Activated naive CD8-positive, alpha-beta T cell treated with anti-CD3 and anti-CD28 coated beads, Interleukin-2, amount 50 U/mL, for 16 hours (primary cell): ENCODE results near the gene CCM2L.
"Not testable (repeated sequence)": the region's sequence is repeated elsewhere in the genome, so short reads cannot be mapped to it uniquely, and the experiment has no call there.

Source experiments
- DNase-seq: peaks from one replicate; pipeline ENCODE4 v3.0.0-alpha.2; 2020; ENCODE audit warnings: low read depth, low spot score

CCM2L gene

DNA sequence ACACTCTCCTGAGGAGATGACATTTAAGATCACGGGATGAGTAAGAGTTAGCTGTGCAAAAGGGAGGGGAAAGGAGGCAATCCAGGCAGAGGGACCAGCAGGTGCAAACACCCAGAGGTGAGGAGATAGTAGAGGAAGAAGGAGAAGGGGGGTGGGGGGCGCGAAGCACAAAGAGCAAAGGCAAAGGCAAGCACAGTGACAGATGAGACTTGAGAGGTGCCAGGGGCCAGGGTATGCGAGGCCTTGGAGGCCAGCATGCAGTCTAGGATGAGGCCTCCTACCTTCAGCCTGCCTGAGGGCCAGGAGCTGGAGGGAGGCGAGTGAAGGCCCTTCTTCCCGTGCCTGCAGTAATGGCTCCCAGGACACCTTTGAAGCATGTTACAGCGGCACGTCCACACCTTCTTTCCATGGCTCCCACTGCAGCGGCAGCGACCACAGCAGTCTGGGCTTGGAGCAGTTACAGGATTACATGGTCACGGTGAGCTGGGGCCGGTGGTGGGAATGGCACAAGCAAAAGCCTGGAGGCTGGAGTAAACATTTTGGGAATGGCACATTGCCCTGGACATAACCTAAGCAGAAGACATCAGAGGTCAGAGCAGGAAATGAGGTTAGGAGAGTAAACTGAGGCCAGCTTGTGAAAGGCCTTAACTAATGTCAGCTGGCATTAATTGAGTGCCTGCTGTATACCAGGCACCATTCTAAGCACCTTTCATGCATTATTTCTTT is 18.6 kb downstream of the CCM2L start:
- no peak for DNase-seq

GRCh38 chr20:32029561-32029960 is 19.3 kb downstream of the CCM2L start:
- no peak for DNase-seq

DNA sequence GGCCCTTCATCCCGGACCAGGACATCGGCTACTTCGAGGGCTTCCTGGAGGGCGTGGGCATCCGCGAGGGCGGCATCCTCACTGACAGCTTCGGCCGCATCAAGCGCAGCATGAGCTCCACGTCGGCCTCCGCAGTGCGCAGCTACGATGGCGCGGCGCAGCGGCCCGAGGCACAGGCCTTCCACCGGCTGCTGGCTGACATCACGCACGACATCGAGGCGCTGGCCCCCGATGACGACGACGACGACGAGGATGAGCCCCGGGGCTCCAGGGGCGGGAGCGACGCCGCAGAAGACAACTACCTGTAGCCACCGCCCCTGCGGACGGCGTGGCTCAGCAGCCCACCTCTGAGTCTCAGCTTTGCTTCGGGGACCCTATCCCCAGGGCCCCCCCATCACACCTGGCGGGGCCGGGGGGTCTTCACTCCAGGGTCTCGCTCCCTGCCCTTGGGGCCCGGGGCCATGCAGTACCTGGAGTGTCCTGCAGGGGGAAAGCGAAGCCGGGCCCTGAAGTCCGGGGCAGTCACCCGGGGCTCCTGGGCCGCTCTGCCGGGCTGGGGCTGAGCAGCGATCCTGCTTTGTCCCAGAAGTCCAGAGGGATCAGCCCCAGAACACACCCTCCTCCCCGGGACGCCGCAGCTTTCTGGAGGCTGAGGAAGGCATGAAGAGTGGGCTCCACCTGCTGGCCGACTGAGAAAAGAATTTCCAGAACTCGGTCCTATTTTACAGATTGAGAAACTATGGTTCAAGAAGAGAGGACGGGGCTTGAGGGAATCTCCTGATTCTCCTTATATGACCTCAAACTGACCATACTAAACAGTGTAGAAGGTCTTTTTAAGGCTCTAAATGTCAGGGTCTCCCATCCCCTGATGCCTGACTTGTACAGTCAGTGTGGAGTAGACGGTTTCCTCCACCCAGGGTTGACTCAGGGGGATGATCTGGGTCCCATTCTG is 21.0 kb downstream of the CCM2L start:
- no peak for DNase-seq

DNA sequence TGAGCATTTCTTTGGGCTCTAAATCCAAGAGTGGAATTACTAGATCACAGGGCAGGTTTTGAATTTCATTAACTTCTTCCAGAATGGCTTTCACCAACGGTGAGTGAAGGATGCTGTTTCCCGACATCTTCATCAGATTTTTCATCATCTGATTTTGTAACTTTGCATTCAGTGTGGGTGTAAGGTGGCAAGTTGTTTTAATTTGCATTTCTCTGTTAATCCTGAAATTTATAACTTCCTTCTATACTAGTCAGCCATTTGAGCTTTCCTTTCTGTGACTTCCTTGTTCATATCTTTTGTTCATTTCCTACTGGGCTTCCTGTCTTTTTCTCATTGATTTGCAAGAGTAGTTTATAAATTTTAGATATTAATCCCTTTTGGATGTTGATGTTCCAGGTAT is 23.1 kb downstream of the CCM2L start:
- no peak for DNase-seq

- DNase-seq: not testable (repeated sequence)
These were observed 23.5 kb downstream of the CCM2L start for GRCh38 chr20:32033721-32034120.

DNA sequence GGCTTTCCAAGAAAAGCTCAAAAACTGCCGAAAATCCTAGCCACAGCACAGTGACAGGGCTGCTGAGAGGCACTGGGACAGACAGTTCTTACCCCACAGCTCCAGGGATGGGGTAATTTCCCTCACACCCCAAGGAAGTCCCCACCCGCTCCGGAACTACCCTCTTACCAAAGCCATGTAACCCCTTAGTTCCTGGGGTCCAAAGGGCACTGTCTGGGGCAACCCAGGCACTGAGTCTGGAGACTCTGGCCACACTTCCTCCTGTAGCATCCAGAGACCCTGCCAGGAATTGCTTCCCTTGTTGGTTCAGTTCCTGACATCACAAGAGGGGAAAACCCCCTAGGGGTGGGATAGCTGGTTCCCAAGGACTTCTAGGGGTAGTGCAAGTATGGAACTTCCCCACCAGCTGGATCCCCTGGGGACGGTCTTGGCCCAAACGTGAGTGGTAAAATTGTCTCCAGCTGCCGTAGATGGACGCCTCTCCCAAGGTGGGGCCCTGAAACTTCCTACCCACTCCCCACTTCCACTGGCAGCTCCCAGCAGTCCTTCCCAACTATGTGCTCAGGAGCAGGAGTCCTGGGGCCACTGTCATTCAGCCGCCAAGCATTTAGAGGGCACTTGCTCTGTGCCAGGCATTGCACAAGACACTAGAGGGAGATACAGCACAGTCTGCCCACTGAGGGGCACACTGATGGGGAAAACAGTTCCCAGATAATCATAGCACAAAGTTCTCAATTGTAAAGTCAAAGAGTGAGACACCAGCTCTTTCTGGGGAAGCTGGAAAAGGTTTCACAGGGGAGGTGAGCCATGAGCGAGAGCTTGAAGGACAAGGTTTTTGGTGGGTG is 24.6 kb downstream of the CCM2L start:
- DNase-seq: no peak

DNA sequence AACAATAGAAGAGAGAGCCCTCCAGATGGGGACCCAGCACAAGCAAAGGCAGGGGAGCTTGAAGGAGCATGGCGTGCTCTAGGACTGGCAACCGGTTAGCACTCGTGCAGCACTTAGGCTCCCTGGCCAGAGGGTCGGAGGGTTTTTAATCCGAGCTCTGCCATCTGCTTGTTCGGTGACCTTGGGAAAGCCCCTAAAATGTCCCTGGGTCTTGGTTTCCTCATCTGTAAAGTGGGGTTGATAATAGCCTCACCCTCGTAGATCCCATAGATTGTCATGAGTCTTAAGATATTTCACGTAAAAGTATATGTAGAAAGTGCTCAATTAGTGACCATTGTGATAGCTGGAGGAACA is 25.2 kb downstream of the CCM2L start:
- DNase-seq: no peak

DNA sequence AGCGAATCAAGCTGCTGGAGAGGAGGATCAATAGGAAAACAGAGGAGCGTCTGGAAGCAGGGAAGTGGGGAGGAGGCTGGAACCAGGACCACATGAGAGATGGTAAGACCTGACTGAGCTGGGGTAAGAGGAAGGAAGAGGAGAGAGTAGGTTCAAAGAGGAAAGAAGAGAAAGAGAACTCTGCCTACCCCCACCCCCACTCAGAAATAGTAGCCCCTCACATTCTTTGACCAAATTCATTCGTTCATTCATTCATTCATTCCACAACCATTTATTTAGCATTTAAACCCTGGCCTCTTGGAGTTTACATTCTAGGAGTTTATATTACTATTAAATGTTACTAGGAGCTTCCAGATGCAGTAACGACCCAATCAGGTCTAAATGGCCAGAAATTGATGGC is 26.0 kb downstream of the CCM2L start:
- no peak for DNase-seq

GRCh38 chr20:32036716-32037485 is 26.7 kb downstream of the CCM2L start:
- DNase-seq: no peak

DNA sequence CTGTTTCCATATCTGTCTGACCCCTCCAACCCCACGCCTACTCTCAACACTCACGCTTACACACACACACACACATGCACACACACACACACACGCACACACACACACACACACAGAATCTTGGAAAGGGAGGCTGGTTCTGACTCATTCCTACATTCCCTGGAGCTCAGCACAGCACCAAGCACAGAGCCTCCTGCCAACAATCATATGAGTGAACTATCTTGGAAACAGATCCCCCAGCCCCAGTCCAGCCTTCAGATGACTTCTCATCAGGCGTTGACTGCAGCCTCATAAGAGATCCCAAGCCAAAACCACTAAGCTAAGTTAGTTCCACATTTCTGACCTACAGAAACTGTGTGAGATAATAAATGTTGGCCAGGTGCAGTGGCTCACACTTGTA is 27.7 kb downstream of the CCM2L start:
- DNase-seq: no peak

- no peak for DNase-seq
These were observed 30.1 kb downstream of the CCM2L start for GRCh38 chr20:32040142-32040953.

DNA sequence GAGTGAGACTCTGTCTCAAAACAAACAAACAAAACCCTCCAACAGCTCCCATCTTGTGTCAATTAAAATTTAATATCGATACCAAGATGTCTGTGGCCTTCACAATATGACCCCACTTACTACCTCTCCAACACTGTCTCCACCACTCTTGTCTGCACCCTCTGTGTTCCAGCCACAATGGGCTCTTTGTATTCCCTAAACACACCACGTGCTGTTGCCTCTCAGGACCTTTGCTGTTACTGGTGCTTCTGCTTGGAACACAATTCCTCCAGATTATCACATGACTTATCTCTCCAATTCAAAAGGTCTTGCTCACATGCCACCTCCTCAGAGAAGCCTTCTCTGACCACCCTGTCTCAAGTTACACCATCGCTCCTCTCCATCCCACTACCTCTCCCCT is 35.8 kb downstream of the CCM2L start:
- DNase-seq: no peak

GRCh38 chr20:32050324-32050841 is 40.1 kb downstream of the CCM2L start:
- no peak for DNase-seq

- DNase-seq: no peak
These were observed 40.8 kb downstream of the CCM2L start for GRCh38 chr20:32050851-32051556.

- DNase-seq: no peak
These were observed 41.5 kb downstream of the CCM2L start for GRCh38 chr20:32051720-32052089.

GRCh38 chr20:32052090-32052777 is 42.0 kb downstream of the CCM2L start, which contains the start of gene HCK:
Gene HCK, plus strand, starts transcription at chr20:32052242.
- DNase-seq: no peak

- no peak for DNase-seq
These were observed 42.6 kb downstream of the CCM2L start for GRCh38 chr20:32052778-32053362.

DNA sequence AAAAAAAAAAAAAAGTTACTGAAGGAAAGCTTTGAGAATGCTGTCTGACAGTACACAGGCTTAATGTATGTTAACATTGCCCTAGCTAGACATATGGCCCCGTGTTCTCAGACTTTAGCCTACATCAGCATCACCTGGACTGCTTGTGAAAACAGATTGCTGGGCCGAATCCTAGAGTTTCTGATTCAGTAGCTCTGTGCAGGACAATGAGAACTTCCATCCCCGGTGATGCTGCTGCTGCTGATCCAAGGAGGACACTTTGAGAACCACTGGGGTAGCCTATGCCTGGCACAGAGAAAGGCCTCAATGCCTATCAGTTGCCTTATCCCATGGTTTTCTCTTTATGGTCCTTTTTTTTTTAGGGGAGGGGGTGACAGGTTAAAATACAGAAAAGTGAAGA is 43.4 kb downstream of the CCM2L start:
- DNase-seq: no peak
